Stimulated activated CD8-positive, alpha-beta memory T cell treated with anti-CD3 and anti-CD28 coated beads, Interleukin-15, amount 100 ng/mL, for 1 hour (primary cell): ENCODE results near the gene CA10.

Experiments used
- DNase-seq: peaks from one replicate; pipeline ENCODE4 v3.0.0-alpha.2; 2020; ENCODE audit warnings: low read depth

The CA10 gene

GRCh38 chr17:51765282-51766135 is 393.0 kb downstream of the CA10 start:
- DNase-seq: no peak

- DNase-seq: no peak
Observed at GRCh38 chr17:51764387-51764971, 394.0 kb downstream of the CA10 start.

GRCh38 chr17:51763058-51763457 is 395.5 kb downstream of the CA10 start:
- DNase-seq: no peak

- no peak for DNase-seq
Observed at GRCh38 chr17:51761105-51761504, 397.4 kb downstream of the CA10 start.

GRCh38 chr17:51759260-51759659 is 399.3 kb downstream of the CA10 start:
- DNase-seq: no peak

GRCh38 chr17:51751072-51751471 is 407.4 kb downstream of the CA10 start:
- no peak for DNase-seq

GRCh38 chr17:51748749-51749604 is 409.5 kb downstream of the CA10 start:
- no peak for DNase-seq

GRCh38 chr17:51746421-51746820 is 412.1 kb downstream of the CA10 start:
- DNase-seq: no peak

- DNase-seq: no peak
Observed at GRCh38 chr17:51745993-51746392, 412.5 kb downstream of the CA10 start.

GRCh38 chr17:51743477-51743876 is 415.0 kb downstream of the CA10 start:
- no peak for DNase-seq

GRCh38 chr17:51742571-51742970 is 415.9 kb downstream of the CA10 start:
- DNase-seq: no peak

GRCh38 chr17:51741458-51741857 is 417.1 kb downstream of the CA10 start:
- DNase-seq: no peak

GRCh38 chr17:51740531-51740930 is 418.0 kb downstream of the CA10 start:
- DNase-seq: no peak

- DNase-seq: no peak
Observed at GRCh38 chr17:51739245-51739886, 419.1 kb downstream of the CA10 start.

GRCh38 chr17:51736356-51736755 is 422.2 kb downstream of the CA10 start:
- DNase-seq: no peak

- DNase-seq: no peak
Observed at GRCh38 chr17:51734976-51735375, 423.5 kb downstream of the CA10 start.

- no peak for DNase-seq
Observed at GRCh38 chr17:51734462-51734861, 424.1 kb downstream of the CA10 start.

- DNase-seq: no peak
Observed at GRCh38 chr17:51733166-51733565, 425.3 kb downstream of the CA10 start.

GRCh38 chr17:51731941-51732722 is 426.4 kb downstream of the CA10 start:
- no peak for DNase-seq

GRCh38 chr17:51730303-51731050 is 428.0 kb downstream of the CA10 start:
- DNase-seq: no peak

- no peak for DNase-seq
Observed at GRCh38 chr17:51725185-51725584, 433.3 kb downstream of the CA10 start.
